Tongue (tissue), 2 donors: Measurements from ENCODE around the gene CUX1. TPM values are rescaled to one million over a fixed set of nuclear protein-coding genes. Genes with fewer than 3 reads are reported as not detected.
"Not testable (repeated sequence)": the region's sequence is repeated elsewhere in the genome, so short reads cannot be mapped to it uniquely, and the experiment has no call there.

Source experiments
- DNase-seq: peaks from one replicate; pipeline ENCODE4 v3.0.0-alpha.2; 2015
- total RNA-seq: library from RNA; depleted of rRNA; stranded (reverse); fragments of >200 nt; gene quantifications from one replicate; pipeline ENCODE4 v1.2.3, GENCODE V29; 2014

The CUX1 gene
- total RNA-seq, 1 donor from 2014 or later, result 123 TPM

- DNase-seq, result no peak
Measured at GRCh38 chr7:101854084-101854865, 36.8 kb downstream of the CUX1 start.

DNA sequence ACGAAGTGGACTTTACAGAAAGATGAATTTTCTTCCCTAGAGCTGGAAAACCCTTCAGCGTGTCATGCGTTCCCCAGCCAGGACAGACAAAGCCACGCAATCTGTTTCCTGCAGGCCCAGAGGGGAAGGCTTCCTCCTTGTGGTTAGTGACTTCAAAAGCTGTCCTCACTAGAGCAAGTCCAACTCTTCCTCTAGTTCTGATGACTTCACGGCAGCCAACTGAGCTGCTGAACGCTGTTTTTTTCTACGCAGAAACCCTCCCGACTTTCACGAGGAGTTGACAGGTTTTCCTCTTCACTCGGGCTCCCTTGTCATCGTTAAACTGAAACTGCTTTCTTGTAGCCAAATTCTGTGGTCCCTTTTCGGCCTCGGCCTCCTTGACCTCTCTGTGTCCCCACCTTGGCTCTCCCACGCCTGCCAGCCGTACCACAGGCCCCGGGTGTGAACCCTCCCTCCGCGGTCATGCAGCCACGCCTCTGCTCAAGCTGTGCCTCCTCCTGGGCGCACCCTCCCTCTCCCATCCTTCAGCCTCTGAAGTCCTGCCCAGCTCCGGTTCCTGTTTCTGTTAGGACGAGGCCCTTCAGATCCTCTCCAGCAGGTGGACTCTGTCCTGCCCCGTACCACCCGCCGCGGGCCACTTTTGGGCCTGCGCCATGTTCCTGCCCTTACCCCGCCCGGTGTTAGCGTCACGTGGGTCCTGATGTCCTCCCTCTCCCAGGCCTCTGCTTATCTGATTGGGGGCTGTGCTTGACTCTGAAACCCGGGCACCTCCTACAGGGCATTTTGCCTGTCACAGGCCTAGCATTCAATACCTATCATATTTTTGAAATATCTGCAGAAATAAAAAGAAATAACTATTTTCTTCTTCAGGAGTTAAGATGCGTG lies 39.3 kb downstream of the CUX1 start:
- DNase-seq, result peak; percentile 88

DNA sequence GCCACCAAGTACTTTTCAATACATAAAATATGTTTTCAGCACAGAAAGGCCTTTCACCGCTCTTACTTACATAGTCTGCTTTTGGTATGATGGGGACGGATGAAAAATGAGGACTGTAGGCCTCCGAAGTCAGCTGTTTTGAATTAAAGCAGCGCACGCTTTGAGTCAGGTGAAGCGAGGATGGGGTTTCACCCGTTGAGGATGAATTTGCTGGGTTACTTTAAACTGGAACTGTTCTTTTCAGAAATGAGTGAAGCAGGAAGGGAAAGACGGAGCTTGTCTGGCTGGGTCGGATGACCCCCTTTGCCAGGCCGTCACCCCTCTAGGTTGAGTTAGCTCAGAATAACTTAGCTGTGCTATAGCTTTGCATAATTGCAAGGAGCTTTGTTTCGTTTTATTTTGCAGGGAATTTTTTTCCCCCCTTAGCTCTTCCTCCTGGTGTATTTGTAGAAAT lies 40.0 kb downstream of the CUX1 start:
- DNase-seq, result peak; percentile 69

GRCh38 chr7:101858437-101859385 lies 41.3 kb downstream of the CUX1 start:
- no peak for DNase-seq

GRCh38 chr7:101859411-101860106 lies 42.1 kb downstream of the CUX1 start:
- no peak for DNase-seq

- DNase-seq, result no peak
Measured at GRCh38 chr7:101860316-101861217, 43.1 kb downstream of the CUX1 start.

DNA sequence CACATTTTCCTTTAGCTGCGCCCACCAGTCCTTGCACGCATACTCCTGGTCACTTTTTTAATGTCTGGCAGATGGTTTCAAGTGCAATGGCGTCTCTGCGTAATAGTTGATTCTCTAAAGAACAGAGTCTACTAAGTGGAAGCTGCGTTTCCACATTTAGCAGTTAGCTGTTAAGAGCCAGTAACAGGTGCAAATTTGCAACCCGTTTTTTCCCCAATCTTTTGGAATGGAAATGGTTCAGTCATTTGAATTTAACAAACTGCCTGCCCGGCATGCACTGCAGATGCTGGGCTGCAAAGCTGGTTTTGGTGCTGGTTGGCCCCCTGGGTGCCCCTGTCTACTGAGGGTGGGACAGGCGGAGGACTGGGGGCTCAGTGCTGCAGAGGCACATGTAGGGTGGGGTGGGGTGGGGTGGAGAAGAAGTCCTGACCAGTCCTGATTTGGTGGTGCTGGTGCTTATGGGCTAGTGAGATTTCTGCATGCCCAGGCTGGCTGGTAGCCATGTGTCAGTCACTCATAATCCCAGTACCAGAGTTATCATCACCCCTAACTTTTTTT lies 43.9 kb downstream of the CUX1 start:
- DNase-seq, result peak; percentile 63

GRCh38 chr7:101862280-101863220 lies 45.1 kb downstream of the CUX1 start:
- peak; percentile 92 for DNase-seq

DNA sequence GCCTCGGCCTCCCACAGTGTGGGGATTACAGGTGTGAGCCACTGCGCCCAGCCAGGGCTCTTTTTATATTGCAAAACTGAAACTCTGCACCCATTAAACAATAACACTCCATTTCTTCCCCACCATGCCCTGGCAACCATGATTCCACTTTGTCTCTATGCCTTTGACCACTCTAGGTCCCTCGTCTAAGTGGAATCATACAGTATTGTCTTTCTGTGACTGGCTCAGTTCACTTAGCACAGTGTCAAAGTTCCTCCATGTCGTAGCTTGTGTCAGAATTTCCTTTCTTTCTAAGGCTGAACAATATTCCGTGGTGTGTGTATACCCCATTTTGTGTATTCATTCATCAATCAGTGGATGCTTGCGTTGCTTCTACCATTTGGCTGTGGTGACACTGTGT lies 46.2 kb downstream of the CUX1 start:
- no peak for DNase-seq

- DNase-seq, result no peak
Measured at GRCh38 chr7:101864039-101864438, 46.6 kb downstream of the CUX1 start.

- no peak for DNase-seq
Measured at GRCh38 chr7:101865031-101865430, 47.6 kb downstream of the CUX1 start.

GRCh38 chr7:101865455-101865854 lies 48.0 kb downstream of the CUX1 start:
- DNase-seq, result no peak

GRCh38 chr7:101866328-101866727 lies 48.9 kb downstream of the CUX1 start:
- DNase-seq, result no peak

DNA sequence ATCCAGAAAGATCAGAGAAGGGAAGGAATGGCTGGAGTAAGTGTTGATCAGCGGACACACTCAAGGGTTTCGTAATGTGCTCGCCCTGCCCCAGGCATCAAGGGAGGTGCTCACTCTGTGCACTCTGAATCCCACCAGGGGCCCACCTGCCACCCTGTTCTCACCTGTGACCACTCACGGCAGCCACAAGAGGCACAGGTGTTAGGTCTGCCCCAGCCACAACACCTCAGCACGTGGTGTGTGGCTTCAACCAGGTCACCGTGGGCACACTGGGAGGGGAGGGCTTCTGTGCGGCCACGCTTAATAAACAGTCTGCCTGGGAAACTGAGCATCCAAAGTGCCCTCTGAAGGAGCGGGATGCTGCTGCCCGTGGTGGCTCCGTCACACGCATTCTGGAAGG lies 49.8 kb downstream of the CUX1 start:
- no peak for DNase-seq

- DNase-seq, result not testable (repeated sequence)
Measured at GRCh38 chr7:101867681-101868080, 50.3 kb downstream of the CUX1 start.

GRCh38 chr7:101868191-101868950 lies 50.9 kb downstream of the CUX1 start:
- DNase-seq, result no peak

DNA sequence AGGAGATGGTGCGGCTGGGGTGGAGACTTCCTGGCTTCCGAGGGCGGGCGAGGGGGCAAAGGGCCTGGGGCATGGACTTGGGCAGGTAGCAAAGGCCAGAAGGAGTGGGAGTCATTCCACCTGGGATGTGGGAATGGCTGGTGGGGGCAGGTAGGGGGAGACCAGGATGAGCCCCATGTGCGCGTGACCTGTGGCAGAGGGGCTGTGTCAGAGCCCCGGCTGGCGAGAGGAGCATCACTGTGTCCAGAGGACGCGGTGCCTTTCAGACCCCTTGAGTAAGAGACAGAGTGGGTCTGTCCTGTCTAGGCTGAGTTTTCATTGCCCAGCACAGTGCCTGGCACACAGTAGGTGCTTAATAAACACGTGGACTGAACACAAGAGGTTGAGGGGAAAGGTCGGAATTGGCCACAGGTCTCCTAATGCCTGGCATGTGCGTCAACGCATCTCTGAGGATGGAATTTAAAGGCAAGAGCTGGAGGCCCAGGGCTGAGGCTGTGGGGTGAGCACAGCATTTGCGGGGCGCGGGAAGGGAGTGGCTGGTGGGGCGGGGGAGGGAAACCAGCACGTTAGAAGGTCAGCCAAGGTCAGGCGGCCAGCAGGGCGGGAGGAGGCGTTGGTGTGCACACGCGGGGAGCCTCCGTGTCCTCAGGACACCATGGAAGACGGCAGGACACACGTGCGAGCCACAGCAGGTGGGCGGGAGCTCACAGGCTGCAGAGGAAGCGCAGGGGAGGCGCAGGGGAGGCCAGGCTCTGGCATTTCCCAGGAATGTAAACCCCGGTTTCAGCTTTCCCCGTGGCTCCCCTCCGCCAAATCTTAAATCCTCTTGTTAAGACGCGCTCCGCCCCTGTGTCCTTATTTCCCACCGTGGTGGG lies 51.8 kb downstream of the CUX1 start:
- peak; percentile 70 for DNase-seq
